H9 (cell line): ENCODE data around the gene SYK. TPM values are rescaled to one million over a fixed set of nuclear protein-coding genes. Genes with fewer than 3 reads are reported as not detected.

Experiments used
- DNase-seq: peaks from one replicate; pipeline ENCODE4 v3.0.0-alpha.2; 2017
- H2AFZ ChIP-seq: one replicate; pipeline ENCODE4 v1.6.1; 2013; ENCODE audit warnings: mild to moderate bottlenecking, low read length, control low read depth, moderate library complexity
- H2AK5ac ChIP-seq: 2 replicates; pipeline ENCODE4 v1.6.1; 2013; ENCODE audit warnings: low read length, control low read depth, mixed read lengths; ENCODE audit not compliant: insufficient read length
- H2BK120ac ChIP-seq: one replicate; pipeline ENCODE4 v1.6.1; 2013; ENCODE audit warnings: low read depth, mild to moderate bottlenecking, low read length, control low read depth, inconsistent platforms; ENCODE audit not compliant: poor library complexity, severe bottlenecking
- H2BK12ac ChIP-seq: 2 replicates; pipeline ENCODE4 v1.6.1; 2013; ENCODE audit warnings: low read length, control low read depth, mixed read lengths, low read depth; ENCODE audit not compliant: insufficient read length
- H2BK15ac ChIP-seq: 2 replicates; pipeline ENCODE4 v1.6.1; 2013; ENCODE audit warnings: low read depth, low read length, control low read depth
- H2BK20ac ChIP-seq: one replicate; pipeline ENCODE4 v1.6.1; 2013; ENCODE audit warnings: low read depth, mild to moderate bottlenecking, low read length, control low read depth, inconsistent platforms; ENCODE audit not compliant: poor library complexity, severe bottlenecking
- H2BK5ac ChIP-seq: 2 replicates; pipeline ENCODE4 v1.6.1; 2013; ENCODE audit warnings: low read length, control low read depth, mixed read lengths; ENCODE audit not compliant: insufficient read length
- H3K14ac ChIP-seq: 2 replicates; pipeline ENCODE4 v1.6.1; 2013; ENCODE audit warnings: low read length, control low read depth; ENCODE audit not compliant: insufficient read depth
- H3K18ac ChIP-seq: 2 replicates; pipeline ENCODE4 v1.6.1; 2013; ENCODE audit warnings: low read depth, mild to moderate bottlenecking, mixed read lengths, low read length, control low read depth; ENCODE audit not compliant: insufficient read length
- H3K23ac ChIP-seq: 2 replicates; pipeline ENCODE4 v1.6.1; 2013; ENCODE audit warnings: low read length, control low read depth, mixed read lengths, low read depth; ENCODE audit not compliant: insufficient read length
- H3K23me2 ChIP-seq: 2 replicates; pipeline ENCODE4 v1.6.1; 2013; ENCODE audit warnings: low read depth, mild to moderate bottlenecking, mixed read lengths, low read length, control low read depth; ENCODE audit not compliant: insufficient read length, poor library complexity, severe bottlenecking
- H3K27ac ChIP-seq: 2 replicates; pipeline ENCODE4 v1.5.1; 2013; ENCODE audit warnings: low read length, control low read depth, mixed read lengths, low read depth; ENCODE audit not compliant: insufficient read length
- H3K27me3 ChIP-seq: 2 replicates; pipeline ENCODE4 v1.6.1; 2013; ENCODE audit warnings: low read length, control low read depth, inconsistent platforms; ENCODE audit not compliant: insufficient read depth
- H3K4ac ChIP-seq: 2 replicates; pipeline ENCODE4 v1.6.1; 2013; ENCODE audit warnings: low read depth, mild to moderate bottlenecking, control low read depth, inconsistent platforms, low read length, moderate library complexity
- H3K4me1 ChIP-seq: 2 replicates; pipeline ENCODE4 v1.6.1; 2013; ENCODE audit warnings: low read length, control low read depth, inconsistent platforms; ENCODE audit not compliant: insufficient read depth
- H3K4me2 ChIP-seq: 2 replicates; pipeline ENCODE4 v1.6.1; 2013; ENCODE audit warnings: low read length, control low read depth, mixed read lengths; ENCODE audit not compliant: insufficient read length, insufficient read depth
- H3K56ac ChIP-seq: 2 replicates; pipeline ENCODE4 v1.6.1; 2013; ENCODE audit warnings: low read depth, mild to moderate bottlenecking, mixed read lengths, low read length, control low read depth; ENCODE audit not compliant: insufficient read length
- H3K79me1 ChIP-seq: 2 replicates; pipeline ENCODE4 v1.6.1; 2013; ENCODE audit warnings: low read depth, mild to moderate bottlenecking, moderate library complexity, low read length, control low read depth, inconsistent platforms; ENCODE audit not compliant: insufficient read depth, poor library complexity, severe bottlenecking
- H3K79me2 ChIP-seq: 2 replicates; pipeline ENCODE4 v1.6.1; 2013; ENCODE audit warnings: low read length, control low read depth, inconsistent platforms; ENCODE audit not compliant: insufficient read depth
- H3K9ac ChIP-seq: 2 replicates; pipeline ENCODE4 v1.6.1; 2013; ENCODE audit warnings: low read length, control low read depth, mixed read lengths; ENCODE audit not compliant: insufficient read length; ENCODE audit errors: extremely low read depth
- H3K9me3 ChIP-seq: one replicate; pipeline ENCODE4 v1.6.1; 2013; ENCODE audit warnings: low read depth, low read length, inconsistent platforms; ENCODE audit not compliant: control insufficient read depth
- H3T11ph ChIP-seq: one replicate; pipeline ENCODE4 v1.6.1; 2013; ENCODE audit warnings: mild to moderate bottlenecking, low read length, control low read depth, inconsistent platforms
- H4K20me1 ChIP-seq: one replicate; pipeline ENCODE4 v1.6.1; 2013; ENCODE audit not compliant: control insufficient read depth, insufficient read length, insufficient read depth
- H4K5ac ChIP-seq: 2 replicates; pipeline ENCODE4 v1.6.1; 2013; ENCODE audit warnings: low read depth, mild to moderate bottlenecking, mixed read lengths, low read length, control low read depth; ENCODE audit not compliant: insufficient read length
- H4K8ac ChIP-seq: replicated peaks from 2 replicates; pipeline ENCODE4 v1.6.1; 2013; ENCODE audit warnings: low read length, control low read depth, mixed read lengths, low read depth; ENCODE audit not compliant: insufficient read length
- H4K91ac ChIP-seq: 2 replicates; pipeline ENCODE4 v1.6.1; 2013; ENCODE audit warnings: low read depth, mild to moderate bottlenecking, moderate library complexity, mixed read lengths, low read length, control low read depth; ENCODE audit not compliant: insufficient read length
- H3K27ac Mint-ChIP-seq, 3 experiments: 2 replicates in 2 of 3; 3 replicates in 1 of 3; pipeline ENCODE4 v1.8.0; 2020 to 2021; ENCODE audit warnings: mixed read lengths in 3 of 3, mild to moderate bottlenecking in 1 of 3, moderate library complexity in 1 of 3
- H3K27me3 Mint-ChIP-seq: 2 replicates; pipeline ENCODE4 v1.8.0; 2021; ENCODE audit warnings: low read depth, mild to moderate bottlenecking, moderate library complexity, mixed read lengths
- H3K36me3 Mint-ChIP-seq, 3 experiments: 2 replicates in 2 of 3; 3 replicates in 1 of 3; pipeline ENCODE4 v1.8.0; 2020 to 2021; ENCODE audit warnings: low read depth in 3 of 3, mixed read lengths in 3 of 3; ENCODE audit not compliant: insufficient read depth in 1 of 3
- H3K4me1 Mint-ChIP-seq, 2 experiments: 2 replicates each; pipeline ENCODE4 v1.8.0; 2020; ENCODE audit warnings: mixed read lengths in 2 of 2
- H3K4me3 Mint-ChIP-seq, 2 experiments: 2 replicates in 1 of 2; 3 replicates in 1 of 2; pipeline ENCODE4 v1.8.0; 2020 to 2021; ENCODE audit warnings: mild to moderate bottlenecking in 2 of 2, mixed read lengths in 2 of 2, moderate library complexity in 1 of 2
- H3K9me3 Mint-ChIP-seq, 2 experiments: 2 replicates in 1 of 2; 3 replicates in 1 of 2; pipeline ENCODE4 v1.8.0; 2020; ENCODE audit warnings: mild to moderate bottlenecking in 2 of 2, mixed read lengths in 2 of 2, moderate library complexity in 1 of 2
- WGBS: extraction: QIAGEN DNeasy Blood & Tissue Kit; methylation state at CpG from one replicate; pipeline ENCODE4 v1.1.7; 2013; ENCODE audit warnings: missing lambda C conversion rate, low lambda C conversion rate, mixed read lengths; ENCODE audit not compliant: insufficient read length; ENCODE audit errors: extremely low coverage; 5-methylcytosine and 5-hydroxymethylcytosine counted together
- total RNA-seq: library from RNA; stranded (reverse); gene quantifications from 2 replicates; pipeline ENCODE4 v1.2.1, GENCODE V29; 2021
- TF ChIP-seq, protein P1 (sequence below): fragments of 200-600 bp; sonication (generic); conservative IDR thresholded peaks from 3 replicates; pipeline ENCODE4 v1.8.0; 2021; ENCODE audit warnings: antibody characterized with exemption, mild to moderate bottlenecking

The SYK gene
- total RNA-seq, 1 experiment from 2014 or later = 7.9 TPM

DNA sequence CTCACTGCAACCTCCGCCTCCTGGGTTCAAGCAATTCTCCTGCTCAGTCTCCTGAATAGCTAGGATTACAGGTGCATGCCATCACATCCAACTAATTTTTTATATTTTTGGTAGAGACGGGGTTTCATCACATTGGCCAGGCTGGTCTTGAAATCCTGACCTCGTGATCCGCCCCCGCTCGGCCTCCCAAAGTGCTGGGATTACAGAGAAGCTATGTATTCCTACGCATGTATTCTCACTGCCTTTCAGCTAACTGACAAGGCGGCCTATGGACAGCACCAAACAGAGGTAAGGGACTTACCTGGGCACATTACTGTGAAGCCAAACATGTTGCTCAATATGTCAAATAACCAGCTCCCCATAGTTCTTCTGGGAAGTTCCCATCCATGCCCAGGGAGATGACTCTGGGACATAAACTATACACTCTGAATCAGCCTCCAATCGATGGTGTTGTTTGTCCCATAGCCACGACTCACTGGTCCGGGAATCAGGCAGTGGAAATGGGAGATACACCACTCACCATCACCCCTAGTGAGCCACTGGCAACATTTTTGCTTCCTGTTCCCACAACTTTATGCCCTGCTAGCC lies 114.6 kb downstream of the SYK start:
- no peak for DNase-seq
- no peaks in the 10 kb centered on the region for H3K9me3 Mint-ChIP-seq
- H3K4ac ChIP-seq = no peak overlapping the region
- no peak overlapping the region for H3K23ac ChIP-seq
- H4K20me1 ChIP-seq = peaks cover 2% of the 10 kb centered on the region
- H3K27ac ChIP-seq = no peak overlapping the region
- no peak overlapping the region for H3K56ac ChIP-seq
- no peak overlapping the region for H4K8ac ChIP-seq
- H3K27me3 ChIP-seq = no peaks in the 10 kb centered on the region
- peaks cover 2% of the 10 kb centered on the region; the same call in 1 of the 2 replicates for H3K27me3 Mint-ChIP-seq
- H3K9me3 ChIP-seq = no peaks in the 10 kb centered on the region
- H3K9ac ChIP-seq = no peak overlapping the region
- no peak overlapping the region for H2BK20ac ChIP-seq
- no peak overlapping the region for H2BK120ac ChIP-seq
- H3K36me3 Mint-ChIP-seq = no peaks in the 10 kb centered on the region
- WGBS = no CpG with 5 or more reads among the region's 11 CpGs
- no peak overlapping the region for H3K14ac ChIP-seq
- H2AK5ac ChIP-seq = no peak overlapping the region
- no peak overlapping the region for H2BK15ac ChIP-seq
- H3K4me2 ChIP-seq = no peak overlapping the region
- no peak overlapping the region for H2BK12ac ChIP-seq
- no peaks in the 10 kb centered on the region for H3K4me1 ChIP-seq
- H4K5ac ChIP-seq = no peak overlapping the region
- 0 out of 4 replicates have a peak, but pooled peaks cover 2% of the 10 kb centered on the region in 2 experiments for H3K4me1 Mint-ChIP-seq
- H4K91ac ChIP-seq = no peak overlapping the region
- H3K23me2 ChIP-seq = no peaks in the 10 kb centered on the region
- no peak overlapping the region for H3K27ac Mint-ChIP-seq
- H3T11ph ChIP-seq = no peak overlapping the region
- no peak overlapping the region for H3K18ac ChIP-seq
- H2AFZ ChIP-seq = no peak overlapping the region
- TF ChIP-seq, protein P1, sequence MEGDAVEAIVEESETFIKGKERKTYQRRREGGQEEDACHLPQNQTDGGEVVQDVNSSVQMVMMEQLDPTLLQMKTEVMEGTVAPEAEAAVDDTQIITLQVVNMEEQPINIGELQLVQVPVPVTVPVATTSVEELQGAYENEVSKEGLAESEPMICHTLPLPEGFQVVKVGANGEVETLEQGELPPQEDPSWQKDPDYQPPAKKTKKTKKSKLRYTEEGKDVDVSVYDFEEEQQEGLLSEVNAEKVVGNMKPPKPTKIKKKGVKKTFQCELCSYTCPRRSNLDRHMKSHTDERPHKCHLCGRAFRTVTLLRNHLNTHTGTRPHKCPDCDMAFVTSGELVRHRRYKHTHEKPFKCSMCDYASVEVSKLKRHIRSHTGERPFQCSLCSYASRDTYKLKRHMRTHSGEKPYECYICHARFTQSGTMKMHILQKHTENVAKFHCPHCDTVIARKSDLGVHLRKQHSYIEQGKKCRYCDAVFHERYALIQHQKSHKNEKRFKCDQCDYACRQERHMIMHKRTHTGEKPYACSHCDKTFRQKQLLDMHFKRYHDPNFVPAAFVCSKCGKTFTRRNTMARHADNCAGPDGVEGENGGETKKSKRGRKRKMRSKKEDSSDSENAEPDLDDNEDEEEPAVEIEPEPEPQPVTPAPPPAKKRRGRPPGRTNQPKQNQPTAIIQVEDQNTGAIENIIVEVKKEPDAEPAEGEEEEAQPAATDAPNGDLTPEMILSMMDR = no peak
- H3K79me1 ChIP-seq = no peaks in the 10 kb centered on the region
- no peak overlapping the region for H3K4me3 Mint-ChIP-seq
- no peaks in the 10 kb centered on the region for H3K79me2 ChIP-seq
- no peak overlapping the region for H2BK5ac ChIP-seq
